Vagina (tissue), 2 donors: ENCODE data around the gene NHLRC2. TPM values are rescaled to one million over a fixed set of nuclear protein-coding genes. Genes with fewer than 3 reads are reported as not detected.

ENCODE experiments used
- DNase-seq, 2 donors: peaks; one replicate each; pipeline ENCODE4 v3.0.0-alpha.2; 2017; ENCODE audit errors: extremely low spot score in 2 of 2
- H3K27ac ChIP-seq: fragments of 200-600 bp; sonication (generic); one replicate; pipeline ENCODE4 v1.5.1; 2019
- H3K27me3 ChIP-seq: fragments of 200-600 bp; sonication (generic); one replicate; pipeline ENCODE4 v1.5.1; 2019
- H3K36me3 ChIP-seq, 2 donors: fragments of 200-600 bp; sonication (generic); one replicate each; pipeline ENCODE4 v1.5.1; 2017 to 2019
- H3K4me1 ChIP-seq: fragments of 200-600 bp; sonication (generic); one replicate; pipeline ENCODE4 v1.5.1; 2019
- H3K4me3 ChIP-seq, 2 donors: fragments of 200-600 bp; sonication (generic); 1 replicate in 1 of 2; 2 replicates in 1 of 2; pipeline ENCODE4 v1.5.1; 2016 to 2019
- H3K9me3 ChIP-seq: fragments of 200-600 bp; sonication (generic); one replicate; pipeline ENCODE4 v1.5.1; 2019
- POLR2A ChIP-seq, 2 donors: fragments of 450-650 bp; IDR thresholded peaks; one replicate each; pipeline ENCODE4 v1.6.1; 2017; ENCODE audit warnings: antibody characterized with exemption in 2 of 2, mild to moderate bottlenecking in 2 of 2, moderate library complexity in 2 of 2
- POLR2AphosphoS5 ChIP-seq, 2 donors: sonication (generic); formaldehyde crosslinking; IDR thresholded peaks; one replicate each; pipeline ENCODE4 v1.9.0; 2017; ENCODE audit warnings: antibody characterized with exemption in 2 of 2, mild to moderate bottlenecking in 2 of 2, low read depth in 1 of 2; ENCODE audit not compliant: insufficient read depth in 1 of 2
- intact Hi-C: fragments of 100-400 bp; cut with DNase I; formaldehyde crosslinking; loops from one replicate; pipeline ENCODE4 v1.15.1; 2023
- total RNA-seq: library from RNA; depleted of rRNA; stranded (reverse); fragments of >200 nt; gene quantifications from one replicate; pipeline ENCODE4 v1.2.3, GENCODE V29; 2016
- TF ChIP-seq, protein P1 (sequence below), 3 experiments: fragments of 450-650 bp in 2 of 3; fragments of 200-600 bp in 1 of 3; sonication (generic) in 1 of 3; IDR thresholded peaks; one replicate each; pipeline ENCODE4 v1.5.1; 2017 to 2019; ENCODE audit warnings: antibody characterized with exemption in 3 of 3, mild to moderate bottlenecking in 2 of 3, moderate library complexity in 2 of 3

NHLRC2 gene
- total RNA-seq, 1 donor from 2014 or later: 16.7 TPM

GRCh38 chr10:113854761-113855588 lies 514 bp downstream of the NHLRC2 start:
- H3K27me3 ChIP-seq: no peaks in the 10 kb centered on the region
- H3K4me1 ChIP-seq: peaks cover 46% of the 10 kb centered on the region
- peak overlapping the region; percentile 75 to 95 for H3K4me3 ChIP-seq
- intact Hi-C loops: no loop called here
- no peak for DNase-seq
- peak in 1 of 2 donors; percentile 51 for TF ChIP-seq POLR2AphosphoS5 (IDR thresholded peaks at IDR 0.05; ENCODE audit: insufficient read depth in 1 of 2, low read depth in 1 of 2)
- TF ChIP-seq, protein P1, sequence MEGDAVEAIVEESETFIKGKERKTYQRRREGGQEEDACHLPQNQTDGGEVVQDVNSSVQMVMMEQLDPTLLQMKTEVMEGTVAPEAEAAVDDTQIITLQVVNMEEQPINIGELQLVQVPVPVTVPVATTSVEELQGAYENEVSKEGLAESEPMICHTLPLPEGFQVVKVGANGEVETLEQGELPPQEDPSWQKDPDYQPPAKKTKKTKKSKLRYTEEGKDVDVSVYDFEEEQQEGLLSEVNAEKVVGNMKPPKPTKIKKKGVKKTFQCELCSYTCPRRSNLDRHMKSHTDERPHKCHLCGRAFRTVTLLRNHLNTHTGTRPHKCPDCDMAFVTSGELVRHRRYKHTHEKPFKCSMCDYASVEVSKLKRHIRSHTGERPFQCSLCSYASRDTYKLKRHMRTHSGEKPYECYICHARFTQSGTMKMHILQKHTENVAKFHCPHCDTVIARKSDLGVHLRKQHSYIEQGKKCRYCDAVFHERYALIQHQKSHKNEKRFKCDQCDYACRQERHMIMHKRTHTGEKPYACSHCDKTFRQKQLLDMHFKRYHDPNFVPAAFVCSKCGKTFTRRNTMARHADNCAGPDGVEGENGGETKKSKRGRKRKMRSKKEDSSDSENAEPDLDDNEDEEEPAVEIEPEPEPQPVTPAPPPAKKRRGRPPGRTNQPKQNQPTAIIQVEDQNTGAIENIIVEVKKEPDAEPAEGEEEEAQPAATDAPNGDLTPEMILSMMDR (IDR thresholded peaks at IDR 0.05): peak in 1 of 3 experiments; percentile 22
- no peak for TF ChIP-seq POLR2A (IDR thresholded peaks at IDR 0.05)
- peaks cover 0 to 7% of the 10 kb centered on the region in 2 donors for H3K36me3 ChIP-seq
- H3K27ac ChIP-seq: peak overlapping the region; percentile 90
- no peaks in the 10 kb centered on the region for H3K9me3 ChIP-seq

GRCh38 chr10:113856563-113856962 lies 2.1 kb downstream of the NHLRC2 start:
- Histone ChIP-seq H3K9me3 (no peaks in the 10 kb centered on the region), H3K36me3 (peaks cover 0 to 23% of the 10 kb centered on the region in 2 donors), H3K27me3 (no peaks in the 10 kb centered on the region), H3K27ac (no peak overlapping the region), H3K4me1 (peaks cover 45% of the 10 kb centered on the region), H3K4me3 (peak overlapping the region; percentile 75 to 95)
- TF ChIP-seq POLR2AphosphoS5 (IDR thresholded peaks at IDR 0.05; ENCODE audit: insufficient read depth in 1 of 2, low read depth in 1 of 2) (no peak), POLR2A (IDR thresholded peaks at IDR 0.05) (no peak)
- TF ChIP-seq, protein P1 (IDR thresholded peaks at IDR 0.05): no peak
- intact Hi-C loops: no loop called here
- no peak for DNase-seq

DNA sequence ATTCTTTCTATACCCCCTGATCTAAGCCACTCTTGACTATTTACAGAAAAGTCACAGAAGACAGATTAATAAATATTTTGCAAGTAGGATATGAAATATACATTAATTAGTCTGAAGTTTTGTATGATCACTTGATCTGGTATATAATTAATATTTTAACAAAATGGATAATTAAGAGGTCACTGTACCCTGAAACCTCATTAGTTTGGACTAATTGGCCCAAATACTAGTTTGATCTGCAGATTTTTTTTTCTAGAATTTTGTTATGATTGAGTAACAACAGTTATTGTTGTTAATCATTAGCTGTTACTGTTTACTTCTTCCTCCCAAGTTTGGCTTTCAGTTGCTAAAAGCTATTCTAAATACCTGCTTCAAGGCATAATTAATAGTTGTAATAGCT lies 2.7 kb downstream of the NHLRC2 start:
- Histone ChIP-seq H3K27me3 (no peaks in the 10 kb centered on the region), H3K4me1 (peaks cover 38% of the 10 kb centered on the region), H3K4me3 (no peak overlapping the region), H3K36me3 (peaks cover 0 to 28% of the 10 kb centered on the region in 2 donors), H3K9me3 (no peaks in the 10 kb centered on the region), H3K27ac (no peak overlapping the region)
- intact Hi-C loops: no loop called here
- TF ChIP-seq POLR2AphosphoS5 (IDR thresholded peaks at IDR 0.05; ENCODE audit: insufficient read depth in 1 of 2, low read depth in 1 of 2) (no peak), POLR2A (IDR thresholded peaks at IDR 0.05) (no peak)
- TF ChIP-seq, protein P1 (IDR thresholded peaks at IDR 0.05): no peak
- DNase-seq: no peak

DNA sequence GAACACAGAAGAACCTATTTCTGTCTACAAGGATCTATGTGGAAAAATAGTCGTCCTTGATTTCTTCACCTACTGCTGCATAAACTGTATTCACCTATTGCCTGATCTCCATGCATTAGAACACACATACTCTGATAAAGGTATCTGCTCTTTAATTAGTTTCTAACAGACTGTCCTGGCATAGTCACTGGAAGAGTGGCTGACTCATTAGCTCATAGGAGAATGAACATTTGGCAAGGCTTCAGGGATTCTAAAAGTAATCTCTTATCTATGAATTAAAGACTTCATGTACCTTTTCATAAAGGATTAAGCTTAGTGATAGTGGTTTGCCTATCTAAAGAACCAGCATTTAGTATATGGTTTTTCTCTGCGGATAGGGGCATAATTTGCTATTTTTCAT lies 4.1 kb downstream of the NHLRC2 start:
- Histone ChIP-seq H3K4me3 (no peak overlapping the region), H3K9me3 (no peaks in the 10 kb centered on the region), H3K27me3 (no peaks in the 10 kb centered on the region), H3K4me1 (peaks cover 31% of the 10 kb centered on the region), H3K36me3 (peaks cover 0 to 28% of the 10 kb centered on the region in 2 donors), H3K27ac (no peak overlapping the region)
- intact Hi-C loops: no loop called here
- no peak for TF ChIP-seq POLR2A (IDR thresholded peaks at IDR 0.05)
- TF ChIP-seq, protein P1 (IDR thresholded peaks at IDR 0.05): no peak
- TF ChIP-seq POLR2AphosphoS5 (IDR thresholded peaks at IDR 0.05; ENCODE audit: insufficient read depth in 1 of 2, low read depth in 1 of 2): no peak
- no peak for DNase-seq

DNA sequence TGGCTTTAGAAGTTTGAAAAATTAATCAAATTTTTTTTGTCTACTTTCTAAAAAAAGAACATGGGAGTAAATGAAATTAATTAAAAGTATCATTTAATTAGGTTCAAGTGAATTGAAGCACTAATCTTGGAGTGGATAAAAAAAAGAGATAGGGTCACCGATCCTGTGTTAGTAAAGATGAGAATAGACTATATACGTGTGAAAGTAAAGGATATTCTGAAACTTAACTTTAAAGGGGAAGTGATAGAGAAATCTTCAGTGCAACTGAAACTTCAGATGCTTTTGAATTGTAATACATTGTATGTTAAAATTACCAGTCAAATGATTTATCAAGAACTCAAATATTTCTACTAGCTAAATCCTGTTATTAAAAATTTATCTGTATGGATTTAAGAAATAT lies 4.8 kb downstream of the NHLRC2 start:
- intact Hi-C loops: no loop called here
- Histone ChIP-seq H3K4me3 (no peak overlapping the region), H3K4me1 (peaks cover 31% of the 10 kb centered on the region), H3K27ac (no peak overlapping the region), H3K9me3 (no peaks in the 10 kb centered on the region), H3K36me3 (peaks cover 0 to 28% of the 10 kb centered on the region in 2 donors), H3K27me3 (no peaks in the 10 kb centered on the region)
- no peak for TF ChIP-seq POLR2AphosphoS5 (IDR thresholded peaks at IDR 0.05; ENCODE audit: insufficient read depth in 1 of 2, low read depth in 1 of 2)
- TF ChIP-seq POLR2A (IDR thresholded peaks at IDR 0.05): no peak
- TF ChIP-seq, protein P1 (IDR thresholded peaks at IDR 0.05): no peak
- DNase-seq: no peak
